GM08714 (cell line): ENCODE results near the gene PTPRN2.
"Not testable (repeated sequence)": the region's sequence is repeated elsewhere in the genome, so short reads cannot be mapped to it uniquely, and the experiment has no call there.

Experiments
- H3K4me3 ChIP-seq: fragments of 200-500 bp; sonication (Bioruptor generic); 2 replicates; pipeline ENCODE4 v1.5.1; 2014; ENCODE audit warnings: mild to moderate bottlenecking, low read length, inconsistent platforms
- ZNF274 ChIP-seq: IDR thresholded peaks from 2 replicates; pipeline ENCODE4 v1.6.1; 2012; ENCODE audit warnings: mild to moderate bottlenecking, low read depth, low read length

PTPRN2 gene

DNA sequence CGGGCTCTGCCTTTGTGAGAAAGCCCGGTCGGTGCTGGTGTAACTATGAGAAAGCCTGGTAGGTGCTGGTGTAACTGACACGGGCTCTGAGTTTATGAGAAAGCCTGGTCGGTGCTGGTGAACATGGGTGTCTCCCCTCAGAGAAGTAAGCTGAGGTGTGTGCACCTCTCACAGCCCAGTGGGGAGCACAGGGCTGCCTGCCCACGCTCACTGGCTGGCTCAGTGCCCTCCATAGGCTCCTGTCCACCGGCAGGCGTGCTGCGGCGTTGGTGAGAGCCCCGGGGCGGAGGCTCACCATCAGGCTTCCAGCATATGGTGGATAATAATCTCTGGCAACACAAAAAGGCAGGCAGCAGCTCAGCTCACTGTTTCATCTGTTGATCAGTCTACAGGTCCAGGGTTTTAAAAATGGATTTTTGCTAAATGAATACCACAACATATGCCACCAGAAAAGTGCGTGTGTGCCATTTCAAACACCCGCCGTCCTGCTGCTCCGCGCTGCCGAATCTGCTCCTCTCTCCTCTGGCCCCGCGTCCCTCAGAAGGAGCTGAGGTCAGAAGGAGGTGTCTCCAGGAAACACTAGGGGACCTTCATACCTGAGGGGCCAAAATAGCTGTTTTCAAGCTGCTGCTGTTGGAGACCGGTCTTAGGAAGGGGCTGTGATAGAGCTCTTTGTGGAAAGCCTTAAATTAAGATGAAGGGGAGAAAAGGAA is 885.2 kb downstream of the PTPRN2 start:
- H3K4me3 ChIP-seq = no peak overlapping the region
- TF ChIP-seq ZNF274 = no peak

DNA sequence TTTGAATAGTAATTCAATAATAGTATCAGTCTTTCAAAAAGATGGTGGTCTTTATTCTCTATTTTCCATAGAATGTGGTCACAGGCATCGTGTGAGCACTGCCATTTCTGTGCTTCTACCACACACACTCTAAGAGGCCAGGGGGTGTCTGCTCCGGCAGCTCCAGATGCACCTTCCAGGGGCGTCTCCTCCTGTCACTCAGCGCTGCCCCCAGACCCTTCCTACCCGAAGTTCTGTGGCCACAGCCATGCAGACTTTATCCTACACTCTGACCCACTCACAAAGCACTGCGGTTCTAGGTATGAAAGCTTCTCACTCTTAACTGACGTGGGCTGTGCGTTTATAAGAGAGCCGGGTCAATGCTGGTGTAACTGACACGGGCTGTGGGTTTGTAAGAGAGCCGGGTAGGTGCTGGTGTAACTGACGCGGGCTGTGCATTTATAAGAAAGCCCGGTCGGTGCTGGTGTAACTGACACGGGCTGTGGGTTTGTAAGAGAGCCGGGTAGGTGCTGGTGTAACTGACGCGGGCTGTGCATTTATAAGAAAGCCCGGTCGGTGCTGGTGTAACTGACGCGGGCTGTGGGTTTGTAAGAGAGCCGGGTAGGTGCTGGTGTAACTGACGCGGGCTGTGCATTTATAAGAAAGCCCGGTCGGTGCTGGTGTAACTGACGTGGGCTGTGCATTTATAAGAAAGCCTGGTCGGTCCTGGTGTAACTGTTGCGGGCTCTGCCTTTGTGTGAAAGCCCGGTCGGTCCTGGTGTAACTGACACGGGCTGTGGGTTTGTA is 886.0 kb downstream of the PTPRN2 start:
- not testable (repeated sequence) for H3K4me3 ChIP-seq

DNA sequence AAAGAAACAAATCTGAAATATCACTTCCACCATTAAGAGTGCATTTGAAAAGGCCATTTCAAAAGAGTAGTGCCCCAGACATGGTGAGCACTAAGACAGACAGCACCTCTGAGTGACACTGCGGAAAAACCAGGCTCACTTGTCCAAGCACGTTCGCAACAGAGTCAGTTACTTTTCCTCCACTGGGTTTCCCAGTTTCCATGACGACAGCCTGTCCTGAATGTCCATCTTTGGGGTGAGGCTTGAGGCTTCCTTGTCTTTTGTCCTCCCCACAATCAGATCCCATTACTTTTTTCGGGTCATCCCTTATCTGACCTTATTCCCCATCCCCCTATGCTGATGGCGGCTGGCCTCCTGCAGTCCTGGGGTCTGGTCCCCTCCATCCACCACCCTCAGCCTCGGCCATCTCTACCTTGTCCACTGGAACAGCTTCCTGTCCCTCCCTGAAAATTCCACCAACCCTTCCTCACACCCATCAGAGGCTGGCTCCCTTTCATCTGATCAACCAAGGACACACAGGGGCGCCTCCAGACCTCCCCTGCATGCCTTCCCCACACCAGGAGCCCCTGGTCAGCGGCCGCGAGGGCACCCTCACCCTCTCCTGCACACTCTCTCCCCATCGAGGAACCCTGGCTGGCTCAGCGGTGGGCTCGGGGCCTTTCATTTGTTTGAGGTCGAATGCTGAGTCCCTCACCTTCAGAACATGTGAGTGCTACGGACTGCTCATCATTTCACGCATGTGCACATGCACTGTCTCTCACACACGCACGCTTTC is 887.2 kb downstream of the PTPRN2 start:
- TF ChIP-seq ZNF274 = no peak
- no peak overlapping the region for H3K4me3 ChIP-seq

DNA sequence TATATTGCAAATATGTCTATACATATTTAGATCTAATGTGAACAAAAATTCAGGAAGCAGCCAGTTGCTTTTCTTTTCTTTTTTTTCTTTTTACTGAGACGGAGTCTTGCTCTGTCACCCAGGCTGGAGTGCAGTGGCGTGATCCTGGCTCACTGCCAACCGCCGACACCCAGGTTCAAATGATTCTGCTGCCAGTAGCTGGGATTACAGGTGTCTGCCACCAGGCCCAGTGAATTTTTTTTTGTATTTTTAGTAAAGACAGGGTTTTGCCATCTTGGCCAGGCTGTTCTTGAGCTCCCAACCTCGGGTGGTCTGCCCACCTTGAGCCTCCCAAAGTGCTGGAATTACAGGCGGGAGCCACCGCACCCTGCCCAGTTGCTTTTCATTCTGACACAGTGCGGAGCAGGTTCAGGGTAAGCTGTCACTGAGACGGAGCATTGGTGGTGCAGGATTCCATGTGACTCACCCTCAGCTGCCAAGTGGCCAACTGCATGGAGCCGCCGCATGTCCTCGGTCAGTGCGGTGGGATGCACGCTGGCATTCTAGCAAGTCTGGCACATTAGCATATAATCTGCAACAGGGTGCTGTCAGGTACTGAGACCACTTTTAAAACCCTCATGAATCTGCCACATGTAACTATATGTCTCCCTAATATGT is 888.1 kb downstream of the PTPRN2 start:
- no peak overlapping the region for H3K4me3 ChIP-seq
- no peak for TF ChIP-seq ZNF274

DNA sequence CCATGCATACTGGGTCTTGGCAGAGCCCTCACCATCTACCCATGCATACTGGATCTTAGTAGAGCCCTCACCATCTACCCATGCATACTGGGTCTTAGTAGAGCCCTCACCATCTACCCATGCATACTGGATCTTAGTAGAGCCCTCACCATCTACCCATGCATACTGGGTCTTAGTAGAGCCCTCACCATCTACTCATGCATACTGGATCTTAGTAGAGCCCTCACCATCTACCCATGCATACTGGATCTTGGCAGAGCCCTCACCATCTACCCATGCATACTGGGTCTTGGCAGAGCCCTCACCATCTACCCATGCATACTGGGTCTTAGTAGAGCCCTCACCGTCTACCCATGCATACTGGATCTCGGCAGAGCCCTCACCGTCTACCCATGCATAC is 890.3 kb downstream of the PTPRN2 start:
- not testable (repeated sequence) for H3K4me3 ChIP-seq

DNA sequence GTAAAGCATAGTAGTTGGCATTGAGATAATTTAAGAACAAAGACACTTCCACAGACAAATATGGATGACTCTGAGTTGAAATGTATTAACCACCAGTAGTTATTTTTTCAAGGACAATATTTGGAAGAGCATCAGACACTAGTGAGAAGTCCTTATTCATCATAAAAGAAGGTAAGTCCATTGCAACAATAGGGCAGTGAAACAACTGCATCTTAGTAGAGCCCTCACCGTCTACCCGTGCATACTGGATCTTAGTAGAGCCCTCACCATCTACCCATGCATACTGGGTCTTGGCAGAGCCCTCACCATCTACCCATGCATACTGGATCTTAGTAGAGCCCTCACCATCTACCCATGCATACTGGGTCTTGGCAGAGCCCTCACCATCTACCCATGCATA is 892.0 kb downstream of the PTPRN2 start:
- not testable (repeated sequence) for H3K4me3 ChIP-seq

DNA sequence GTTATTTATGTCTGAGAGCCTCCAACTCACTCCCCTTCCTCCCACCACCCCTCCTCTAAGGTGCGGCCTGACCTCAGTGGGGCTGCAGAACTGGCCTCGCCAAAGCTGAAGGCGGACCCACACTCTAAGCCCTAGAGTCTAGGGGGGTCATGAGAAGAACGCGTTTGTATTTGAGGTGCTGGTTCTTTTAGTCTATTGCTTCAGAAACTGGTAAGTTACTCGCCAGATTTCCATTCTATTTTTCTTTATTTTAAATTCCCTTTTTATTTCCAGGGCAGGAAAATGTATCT is 893.3 kb downstream of the PTPRN2 start:
- no peak overlapping the region for H3K4me3 ChIP-seq
- TF ChIP-seq ZNF274 = no peak

DNA sequence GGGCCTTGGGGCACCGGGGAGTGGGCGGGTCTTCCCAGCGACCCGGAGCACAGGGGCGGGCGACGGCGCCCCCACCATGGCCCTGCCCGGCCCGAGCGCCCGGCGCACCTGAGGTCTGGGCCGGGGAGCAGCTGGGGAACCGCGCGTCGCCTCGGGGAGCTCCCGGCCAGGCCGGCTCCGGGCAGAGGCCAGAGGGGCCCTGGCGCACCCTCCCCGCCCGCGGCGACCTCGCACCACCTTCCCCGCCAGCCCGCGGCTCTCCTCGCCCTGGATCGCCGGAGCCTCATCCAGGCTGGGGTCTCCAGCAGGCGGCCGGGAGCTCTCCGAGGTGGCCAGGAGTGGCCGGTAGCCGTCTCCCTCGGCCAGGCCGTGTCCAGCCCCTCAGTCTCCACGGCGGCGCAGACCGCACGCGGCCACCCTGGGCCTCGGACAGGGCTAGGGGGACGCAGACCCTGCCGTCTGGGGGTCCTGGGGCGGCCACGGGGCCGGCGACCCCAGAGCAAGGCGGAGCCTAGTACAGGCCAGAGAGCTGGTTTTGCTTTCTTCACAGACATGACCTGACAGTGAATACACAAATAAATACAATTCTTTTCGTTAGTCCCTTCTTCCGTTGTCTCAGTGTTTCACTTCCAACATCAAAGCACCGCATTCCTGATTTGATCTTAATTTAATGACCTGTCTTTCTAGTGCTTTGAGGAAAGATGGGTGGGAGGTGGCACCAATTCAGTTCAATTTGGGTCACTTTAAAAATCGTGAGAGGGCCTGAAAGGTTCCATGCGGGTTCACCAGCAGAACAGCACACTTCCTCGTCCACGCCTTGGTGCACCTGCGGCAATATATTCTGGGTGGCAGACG is 893.9 kb downstream of the PTPRN2 start:
- H3K4me3 ChIP-seq = no peak overlapping the region
- TF ChIP-seq ZNF274 = no peak

DNA sequence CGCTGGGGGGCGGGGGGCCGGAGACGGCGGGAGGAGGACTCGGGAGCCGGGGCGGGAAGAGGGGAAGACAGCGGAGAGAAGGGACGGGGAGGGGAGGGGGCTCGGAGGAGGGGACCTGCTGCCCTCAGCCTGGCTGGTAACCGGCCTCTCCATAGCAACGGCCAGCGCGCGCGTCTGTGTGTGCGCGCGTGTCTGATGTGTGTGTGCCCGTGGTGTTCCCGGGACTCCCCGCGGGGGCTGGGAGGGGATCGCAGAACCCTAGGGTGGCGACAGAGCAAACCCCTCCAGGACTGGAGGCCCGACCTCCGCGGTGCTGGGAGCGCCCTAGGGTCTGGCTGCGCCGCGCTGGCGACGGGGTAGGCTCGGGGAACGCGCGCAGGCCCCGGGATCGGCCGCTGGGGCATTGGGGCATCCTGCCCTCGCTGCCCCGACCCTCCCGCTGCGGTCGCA is 894.5 kb downstream of the PTPRN2 start:
- no peak for TF ChIP-seq ZNF274
- no peak overlapping the region for H3K4me3 ChIP-seq

DNA sequence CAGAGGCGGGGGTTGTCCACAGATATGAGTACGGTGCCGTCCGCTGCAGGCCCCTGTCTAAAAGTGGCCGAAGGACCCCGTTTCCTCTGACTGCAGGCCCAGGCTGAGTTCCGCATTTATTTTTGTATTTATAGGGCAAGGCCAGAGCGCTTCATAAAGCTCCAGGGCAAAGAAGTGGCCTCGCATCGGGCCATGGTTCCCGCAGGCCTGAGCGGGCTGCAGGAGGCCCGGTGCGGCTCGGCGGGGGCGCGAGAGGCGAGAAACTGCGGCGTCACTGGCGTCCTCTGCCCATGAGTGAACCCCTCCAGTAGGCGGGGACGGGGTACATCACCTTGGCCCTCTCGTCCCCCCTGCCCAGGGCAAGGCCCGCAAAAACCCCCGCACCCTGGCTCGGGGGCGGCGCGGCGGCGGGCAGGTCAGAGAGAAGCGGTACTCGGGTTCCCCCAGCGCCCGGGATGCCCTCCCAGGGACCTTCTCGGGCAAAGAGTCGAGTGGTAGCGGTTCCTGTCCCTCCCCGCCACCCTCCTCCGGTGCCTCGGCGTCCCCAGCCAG is 895.1 kb downstream of the PTPRN2 start:
- TF ChIP-seq ZNF274 = no peak
- H3K4me3 ChIP-seq = no peak overlapping the region

DNA sequence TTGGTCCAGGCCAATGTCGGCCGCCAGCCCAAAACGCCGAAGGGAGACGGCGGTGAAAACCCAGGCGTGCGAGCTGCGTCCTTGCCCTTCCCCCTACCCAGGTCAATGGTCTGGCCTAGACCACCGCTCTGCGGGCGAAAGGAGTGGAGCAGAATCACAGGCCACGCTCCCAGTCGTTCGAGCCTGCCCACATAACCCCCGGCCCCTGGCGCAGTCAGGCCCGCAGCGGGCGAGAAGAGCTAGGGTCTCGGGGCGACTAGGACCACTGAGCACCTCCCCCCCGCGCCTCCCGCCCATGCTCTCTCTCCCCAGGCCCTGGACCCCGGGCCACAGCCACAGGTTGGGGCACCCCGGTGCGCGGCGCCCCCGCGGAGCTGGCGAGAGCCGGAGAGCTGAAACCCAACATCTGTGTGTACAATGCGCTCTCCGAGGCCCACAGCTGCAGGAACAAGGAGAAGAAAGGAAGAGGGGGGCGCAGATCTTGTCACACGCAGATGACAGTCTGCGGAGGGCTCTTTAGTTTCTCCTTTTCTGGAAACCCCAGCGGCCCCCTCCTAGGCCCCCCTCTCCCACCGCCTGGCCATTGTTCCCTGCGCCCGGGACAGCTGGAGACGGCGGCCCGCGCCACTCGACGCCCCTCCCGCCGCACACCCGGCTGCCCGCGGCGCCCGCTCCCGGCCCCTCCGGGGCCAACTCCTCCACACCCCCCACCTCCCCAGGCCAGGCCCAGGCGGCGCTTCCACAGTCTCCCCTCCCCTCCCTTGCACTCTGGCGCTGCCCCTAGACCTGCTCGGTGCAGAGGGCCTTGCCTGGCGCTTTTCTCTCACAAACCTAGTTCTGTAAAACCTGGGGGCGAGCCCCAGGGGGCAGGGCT is 895.8 kb downstream of the PTPRN2 start:
- H3K4me3 ChIP-seq = no peak overlapping the region
- no peak for TF ChIP-seq ZNF274

DNA sequence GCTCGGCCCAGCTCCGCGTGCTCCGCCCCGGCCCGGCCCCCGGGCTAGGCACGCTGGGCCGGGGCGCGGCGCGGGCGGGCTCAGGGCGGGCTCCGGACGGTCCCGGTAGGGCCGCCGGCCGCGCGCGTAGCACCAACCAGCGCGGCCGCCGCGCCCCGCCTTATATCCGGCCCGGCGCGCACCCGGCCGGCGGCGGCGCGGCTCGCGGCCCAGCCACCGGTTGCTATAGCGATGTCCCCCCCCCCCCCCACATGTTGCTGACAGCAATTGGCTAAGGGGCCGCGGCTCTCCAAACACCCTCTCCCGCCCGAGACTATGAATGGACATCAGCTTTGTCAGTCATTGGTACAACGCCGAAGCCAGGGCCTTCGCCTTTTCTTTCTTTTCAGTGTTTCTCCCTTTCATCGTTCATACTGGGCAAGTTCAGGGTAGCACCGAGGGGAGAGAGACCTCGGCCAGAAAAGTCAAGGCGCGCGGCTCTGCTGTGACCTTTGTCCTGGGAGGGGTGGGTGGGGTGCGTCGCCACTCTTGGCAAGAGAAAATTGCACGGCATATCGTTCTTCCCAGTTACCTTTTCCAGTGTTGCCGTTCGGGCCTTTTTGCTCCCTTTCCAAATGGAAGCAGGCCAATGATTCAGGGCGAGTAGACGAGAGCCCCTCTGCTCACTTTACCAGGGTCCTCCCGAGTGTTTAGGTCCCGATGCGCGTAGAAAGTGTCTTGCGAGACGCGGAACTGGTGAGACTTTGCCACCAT is 896.6 kb downstream of the PTPRN2 start:
- H3K4me3 ChIP-seq = no peak overlapping the region
- no peak for TF ChIP-seq ZNF274
